Thyroid gland (tissue), 4 donors: ENCODE data around the gene TRPM1.

Source experiments
- POLR2A ChIP-seq, 2 donors: fragments of 450-650 bp; IDR thresholded peaks; one replicate each; pipeline ENCODE4 v1.6.1; 2017; ENCODE audit warnings: antibody characterized with exemption in 2 of 2, mild to moderate bottlenecking in 2 of 2, moderate library complexity in 1 of 2
- TF ChIP-seq, protein P1 (sequence below), 6 experiments: fragments of 200-600 bp in 3 of 6; fragments of 450-650 bp in 3 of 6; sonication (generic) in 3 of 6; IDR thresholded peaks; one replicate each; pipeline ENCODE4 v1.5.1; 2016 to 2019; ENCODE audit warnings: antibody characterized with exemption in 6 of 6, mild to moderate bottlenecking in 2 of 6, inconsistent platforms in 1 of 6, moderate library complexity in 1 of 6

GRCh38 chr15:31023841-31024240 is 77.7 kb downstream of the TRPM1 start:
- TF ChIP-seq, protein P1, sequence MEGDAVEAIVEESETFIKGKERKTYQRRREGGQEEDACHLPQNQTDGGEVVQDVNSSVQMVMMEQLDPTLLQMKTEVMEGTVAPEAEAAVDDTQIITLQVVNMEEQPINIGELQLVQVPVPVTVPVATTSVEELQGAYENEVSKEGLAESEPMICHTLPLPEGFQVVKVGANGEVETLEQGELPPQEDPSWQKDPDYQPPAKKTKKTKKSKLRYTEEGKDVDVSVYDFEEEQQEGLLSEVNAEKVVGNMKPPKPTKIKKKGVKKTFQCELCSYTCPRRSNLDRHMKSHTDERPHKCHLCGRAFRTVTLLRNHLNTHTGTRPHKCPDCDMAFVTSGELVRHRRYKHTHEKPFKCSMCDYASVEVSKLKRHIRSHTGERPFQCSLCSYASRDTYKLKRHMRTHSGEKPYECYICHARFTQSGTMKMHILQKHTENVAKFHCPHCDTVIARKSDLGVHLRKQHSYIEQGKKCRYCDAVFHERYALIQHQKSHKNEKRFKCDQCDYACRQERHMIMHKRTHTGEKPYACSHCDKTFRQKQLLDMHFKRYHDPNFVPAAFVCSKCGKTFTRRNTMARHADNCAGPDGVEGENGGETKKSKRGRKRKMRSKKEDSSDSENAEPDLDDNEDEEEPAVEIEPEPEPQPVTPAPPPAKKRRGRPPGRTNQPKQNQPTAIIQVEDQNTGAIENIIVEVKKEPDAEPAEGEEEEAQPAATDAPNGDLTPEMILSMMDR (IDR thresholded peaks at IDR 0.05) = no peak
- no peak for TF ChIP-seq POLR2A (IDR thresholded peaks at IDR 0.05)
